Testis (tissue), 2 donors: Measurements from ENCODE around the gene GRK3.

ENCODE experiments used
- CTCF ChIP-seq, 3 experiments: fragments of 450-650 bp in 2 of 3; fragments of 200-600 bp in 1 of 3; sonication (generic) in 1 of 3; IDR thresholded peaks; one replicate each; pipeline ENCODE4 v1.5.1; 2016 to 2019; ENCODE audit warnings: antibody characterized with exemption in 3 of 3, mild to moderate bottlenecking in 2 of 3, moderate library complexity in 1 of 3
- POLR2A ChIP-seq: fragments of 450-650 bp; IDR thresholded peaks from one replicate; pipeline ENCODE4 v1.6.1; 2017; ENCODE audit warnings: antibody characterized with exemption, mild to moderate bottlenecking, moderate library complexity

- TF ChIP-seq CTCF (IDR thresholded peaks at IDR 0.05), result no peak
- TF ChIP-seq POLR2A, result no peak
Measured at GRCh38 chr22:25697181-25697664, 132.7 kb downstream of the GRK3 start.
